H1 (cell line): ENCODE results near the gene RNFT2. TPM values are rescaled to one million over a fixed set of nuclear protein-coding genes. Genes with fewer than 3 reads are reported as not detected.
A peak's percentile ranks its signal among the peaks of the same experiment; 100 is the strongest.

Experiments
- CTCF ChIA-PET: fragments of 300-600 bp; sonication (Branson Sonifier 250); formaldehyde crosslinking; loops from one replicate; lab custom pipeline; 2021; ENCODE audit not compliant: partially characterized antibody; lab: Charles Lee
- POLR2A ChIA-PET: fragments of 300-600 bp; sonication (Branson Sonifier 250); formaldehyde crosslinking; loops from one replicate; lab custom pipeline; 2021; ENCODE audit warnings: inconsistent platforms; ENCODE audit not compliant: partially characterized antibody; lab: Charles Lee
- DNase-seq, 2 experiments: peaks; one replicate each; pipeline versions ENCODE4 v3.0.0 to v3.0.0-alpha.2; 2010 to 2022; ENCODE audit warnings: low spot score in 2 of 2, low read depth in 1 of 2, mixed read lengths in 1 of 2
- FAIRE-seq: peaks from 2 replicates; lab custom pipeline; 2011; peaks lifted over from hg19 to GRCh38; lab: Jason Lieb, UNC
- H2AFZ ChIP-seq: 2 replicates; pipeline ENCODE4 v1.8.1; 2012; ENCODE audit warnings: low read length, inconsistent platforms
- H2AK5ac ChIP-seq: 2 replicates; pipeline ENCODE4 v1.6.1; 2013; ENCODE audit warnings: low read depth, low read length
- H2BK120ac ChIP-seq: replicated peaks from 2 replicates; pipeline ENCODE3; 2013; ENCODE audit warnings: low read depth, low read length, inconsistent platforms
- H2BK12ac ChIP-seq: 2 replicates; pipeline ENCODE4 v1.6.1; 2013; ENCODE audit warnings: low read depth, low read length
- H2BK15ac ChIP-seq: 2 replicates; pipeline ENCODE4 v1.6.1; 2013; ENCODE audit warnings: low read length
- H2BK20ac ChIP-seq: 2 replicates; pipeline ENCODE4 v1.6.1; 2013; ENCODE audit warnings: low read length
- H2BK5ac ChIP-seq: 2 replicates; pipeline ENCODE4 v1.6.1; 2013; ENCODE audit warnings: low read depth, low read length
- H3K14ac ChIP-seq: 2 replicates; pipeline ENCODE4 v1.6.1; 2013; ENCODE audit warnings: inconsistent platforms; ENCODE audit not compliant: insufficient read length
- H3K18ac ChIP-seq: 2 replicates; pipeline ENCODE4 v1.6.1; 2013; ENCODE audit warnings: low read length; ENCODE audit errors: extremely low read depth
- H3K23ac ChIP-seq: 2 replicates; pipeline ENCODE4 v1.6.1; 2013; ENCODE audit warnings: inconsistent platforms; ENCODE audit not compliant: insufficient read length
- H3K23me2 ChIP-seq: 2 replicates; pipeline ENCODE4 v1.6.1; 2013; ENCODE audit warnings: low read depth, low read length
- H3K27ac ChIP-seq: 2 replicates; pipeline ENCODE4 v1.6.1; 2011; ENCODE audit warnings: low read depth, low read length, inconsistent platforms
- H3K27me3 ChIP-seq, 4 experiments: replicated peaks in 1 of 4; 1 replicate in 1 of 4; 2 replicates in 3 of 4; pipeline versions ENCODE4 v1.6.1 to v1.8.1; 2011 to 2013; ENCODE audit warnings: low read length in 3 of 4, mild to moderate bottlenecking in 3 of 4, inconsistent platforms in 2 of 4, mixed read lengths in 2 of 4, moderate library complexity in 1 of 4; ENCODE audit not compliant: control insufficient read depth in 3 of 4, insufficient read depth in 3 of 4; ENCODE audit errors: extremely low read depth in 1 of 4
- H3K36me3 ChIP-seq, 4 experiments: 2 replicates each; pipeline versions ENCODE4 v1.6.1 to v1.8.1; 2011 to 2013; ENCODE audit warnings: mild to moderate bottlenecking in 4 of 4, low read length in 3 of 4, moderate library complexity in 2 of 4, control low read depth in 1 of 4, inconsistent platforms in 1 of 4; ENCODE audit not compliant: insufficient read depth in 4 of 4, control insufficient read depth in 2 of 4
- H3K4ac ChIP-seq: replicated peaks from 2 replicates; pipeline ENCODE3; 2013; ENCODE audit warnings: low read length, low read depth, mixed read lengths, inconsistent platforms; ENCODE audit not compliant: insufficient read length
- H3K4me1 ChIP-seq, 4 experiments: replicated peaks in 1 of 4; 1 replicate in 1 of 4; 2 replicates in 3 of 4; pipeline versions ENCODE4 v1.6.1 to v1.8.1; 2011 to 2013; ENCODE audit warnings: low read length in 3 of 4, inconsistent platforms in 2 of 4, mixed read lengths in 1 of 4; ENCODE audit not compliant: insufficient read depth in 4 of 4, control insufficient read depth in 3 of 4
- H3K4me2 ChIP-seq, 2 experiments: 2 replicates each; pipeline versions ENCODE4 v1.6.1 to v1.8.1; 2011 to 2013; ENCODE audit warnings: low read depth in 2 of 2, low read length in 2 of 2, control low read depth in 1 of 2, inconsistent platforms in 1 of 2, mild to moderate bottlenecking in 1 of 2; ENCODE audit not compliant: insufficient read depth in 1 of 2
- H3K4me3 ChIP-seq, 4 experiments: fragments of 200-600, 300-600 bp in 1 of 4; sonication (generic), shearing (Covaris generic), sonication (Bioruptor Twin) in 1 of 4; 2 replicates each; pipeline versions ENCODE4 v1.5.1 to v1.8.1; 2011 to 2016; ENCODE audit warnings: low read length in 4 of 4, low read depth in 3 of 4, control low read depth in 2 of 4, inconsistent platforms in 2 of 4, mild to moderate bottlenecking in 2 of 4, mixed read lengths in 1 of 4, moderate library complexity in 1 of 4; ENCODE audit not compliant: insufficient read depth in 2 of 4; ENCODE audit errors: extremely low read depth in 1 of 4
- H3K56ac ChIP-seq: replicated peaks from 2 replicates; pipeline ENCODE3; 2013; ENCODE audit warnings: low read depth, mild to moderate bottlenecking, mixed read lengths, low read length, inconsistent platforms; ENCODE audit not compliant: insufficient read length
- H3K79me1 ChIP-seq: 2 replicates; pipeline ENCODE4 v1.6.1; 2013; ENCODE audit warnings: low read depth, low read length, control low read depth
- H3K79me2 ChIP-seq, 2 experiments: 2 replicates each; pipeline versions ENCODE4 v1.6.1 to v1.8.1; 2012 to 2013; ENCODE audit warnings: low read length in 2 of 2, mild to moderate bottlenecking in 2 of 2, inconsistent platforms in 1 of 2; ENCODE audit not compliant: insufficient read depth in 2 of 2, control insufficient read depth in 1 of 2
- H3K9ac ChIP-seq, 4 experiments: replicated peaks in 1 of 4; 1 replicate in 1 of 4; 2 replicates in 3 of 4; pipeline versions ENCODE4 v1.6.1 to v1.8.1; 2011 to 2013; ENCODE audit warnings: low read depth in 3 of 4, low read length in 3 of 4, control low read depth in 2 of 4, mild to moderate bottlenecking in 2 of 4, moderate library complexity in 2 of 4, inconsistent platforms in 1 of 4; ENCODE audit errors: extremely low read depth in 1 of 4
- H3K9me3 ChIP-seq, 2 experiments: 2 replicates each; pipeline versions ENCODE4 v1.6.1 to v1.8.1; 2012 to 2013; ENCODE audit warnings: mild to moderate bottlenecking in 2 of 2, moderate library complexity in 2 of 2, control low read depth in 1 of 2, inconsistent platforms in 1 of 2, low read depth in 1 of 2, low read length in 1 of 2, mixed read lengths in 1 of 2; ENCODE audit not compliant: insufficient read depth in 2 of 2
- H4K20me1 ChIP-seq, 2 experiments: replicated peaks in 1 of 2; 2 replicates each; pipeline versions ENCODE3 to v1.8.1; 2011 to 2013; ENCODE audit warnings: inconsistent platforms in 2 of 2, low read length in 2 of 2, mild to moderate bottlenecking in 1 of 2; ENCODE audit not compliant: insufficient read depth in 2 of 2, control insufficient read depth in 1 of 2
- H4K5ac ChIP-seq: 2 replicates; pipeline ENCODE4 v1.6.1; 2013; ENCODE audit warnings: low read length, low read depth, mixed read lengths, inconsistent platforms; ENCODE audit not compliant: insufficient read length
- H4K8ac ChIP-seq: 2 replicates; pipeline ENCODE4 v1.8.0; 2013; ENCODE audit warnings: mild to moderate bottlenecking, moderate library complexity, low read length, inconsistent platforms; ENCODE audit not compliant: insufficient read depth; ENCODE audit errors: extremely low read depth
- H4K91ac ChIP-seq: replicated peaks from 2 replicates; pipeline ENCODE3; 2013; ENCODE audit warnings: low read length, mixed read lengths, inconsistent platforms; ENCODE audit not compliant: insufficient read length
- CHD1 ChIP-seq: IDR thresholded peaks from 2 replicates; pipeline ENCODE4 v1.6.1; 2012; ENCODE audit warnings: low read depth, low read length, improper control_type of control experiment
- CHD2 ChIP-seq: IDR thresholded peaks from 2 replicates; pipeline ENCODE4 v1.6.1; 2012; ENCODE audit warnings: low read length, improper control_type of control experiment
- KDM4A ChIP-seq: IDR thresholded peaks from one replicate; pipeline ENCODE4 v1.7.1; 2012; ENCODE audit warnings: low read depth, mild to moderate bottlenecking, moderate library complexity, low read length, inconsistent platforms; ENCODE audit not compliant: severe bottlenecking
- KDM5A ChIP-seq: fragments of 200-600 bp; IDR thresholded peaks from 2 replicates; pipeline ENCODE4 v1.7.1; 2012; ENCODE audit warnings: mild to moderate bottlenecking, low read length, inconsistent platforms, mixed read lengths
- NRF1 ChIP-seq: IDR thresholded peaks from 2 replicates; pipeline ENCODE4 v1.6.1; 2011; ENCODE audit warnings: mild to moderate bottlenecking, low read depth, low read length, improper control_type of control experiment
- SIN3A ChIP-seq, 2 experiments: IDR thresholded peaks in 1 of 2; conservative IDR thresholded peaks in 1 of 2; 2 replicates each; pipeline ENCODE4 v1.6.1; 2011 to 2012; ENCODE audit warnings: low read length in 2 of 2, improper control_type of control experiment in 1 of 2, low read depth in 1 of 2, mild to moderate bottlenecking in 1 of 2
- SP4 ChIP-seq: IDR thresholded peaks from 2 replicates; pipeline ENCODE4 v1.6.1; 2012; ENCODE audit warnings: low read length, inconsistent platforms
- SUZ12 ChIP-seq: fragments of 200-600 bp; sonication (generic); IDR thresholded peaks from 2 replicates; pipeline ENCODE4 v1.6.1; 2012; ENCODE audit warnings: mild to moderate bottlenecking, inconsistent platforms, low read length, moderate library complexity, mixed read lengths
- TAF1 ChIP-seq: IDR thresholded peaks from 2 replicates; pipeline ENCODE4 v1.6.1; 2011; ENCODE audit warnings: mild to moderate bottlenecking, low read depth, low read length
- ZNF274 ChIP-seq: IDR thresholded peaks from 2 replicates; pipeline ENCODE4 v1.7.0; 2012; ENCODE audit warnings: low read length, borderline replicate concordance; ENCODE audit errors: extremely low read depth
- WGBS, 2 experiments: shearing (Covaris generic) in 1 of 2; methylation state at CpG; one replicate each; pipeline versions ENCODE4 v1.1.6 to v1.1.7; 2013 to 2015; ENCODE audit warnings: low lambda C conversion rate in 2 of 2, mixed read lengths in 2 of 2, inconsistent platforms in 1 of 2, low coverage in 1 of 2, missing lambda C conversion rate in 1 of 2; ENCODE audit not compliant: insufficient replicate concordance in 2 of 2, insufficient coverage in 1 of 2, insufficient read length in 1 of 2; ENCODE audit errors: extremely low coverage in 1 of 2, missing lambda C conversion rate in 1 of 2; 5-methylcytosine and 5-hydroxymethylcytosine counted together
- polyA plus RNA-seq, 7 experiments: library from polyadenylated mRNA; depleted of rRNA in 3 of 7; stranded (reverse) in 5 of 7; unstranded in 2 of 7; fragments of >200 nt in 5 of 7; fragments of 200-250 nt in 2 of 7; gene quantifications; 1 replicate in 5 of 7; 2 replicates in 1 of 7; 4 replicates in 1 of 7; pipeline versions ENCODE4 v1.2.1 to v1.2.3, GENCODE V29; 2011 to 2013; ENCODE audit warnings: missing spikeins in 2 of 7, mixed read lengths in 2 of 7
- total RNA-seq: library from RNA; stranded (reverse); fragmentation: NEBNext Ultra II Directional; extraction: Animal tissue kit (Norgen Biotek cat#: 25700); gene quantifications from 2 replicates; pipeline ENCODE4 v1.2.1, GENCODE V29; 2021
- TF ChIP-seq, protein P1 (sequence below): IDR thresholded peaks from 2 replicates; pipeline ENCODE4 v1.6.1; 2012; ENCODE audit warnings: inconsistent platforms
- TF ChIP-seq, protein P2 (sequence below): IDR thresholded peaks from 2 replicates; pipeline ENCODE4 v1.6.1; 2012; ENCODE audit warnings: inconsistent platforms

The RNFT2 gene
- total and polyA plus RNA-seq, 2 of the 8 experiments (the other 6 are each of a cell fraction or from before 2014, with no cell fraction given), result 14.2 to 33.1 TPM

DNA sequence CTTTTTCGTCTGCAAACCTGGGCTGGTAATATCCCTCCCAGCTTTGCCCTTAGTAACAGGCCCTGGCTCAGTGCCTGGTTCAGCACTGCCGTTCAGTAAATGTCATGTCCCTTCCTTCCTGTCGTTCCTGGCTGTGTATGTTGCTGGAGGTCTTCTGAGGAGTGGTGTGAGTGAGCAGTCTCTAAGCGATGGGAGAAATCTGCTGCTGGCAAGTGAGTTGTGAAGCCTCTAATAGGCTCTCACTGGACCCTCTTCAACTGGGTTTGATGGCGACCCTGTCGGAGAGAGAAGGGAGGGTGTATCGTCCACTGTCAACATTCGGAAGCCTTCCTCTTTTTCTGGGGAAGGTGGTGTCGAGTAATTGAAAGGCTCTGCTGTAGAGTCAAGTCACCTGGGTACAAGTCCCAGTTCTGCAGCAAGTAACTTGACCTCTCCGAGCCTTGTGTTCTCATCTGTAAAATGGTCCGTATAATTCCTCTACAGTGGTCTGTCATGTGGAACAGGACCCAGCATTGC lies 80.3 kb downstream of the RNFT2 start:
- H3K56ac ChIP-seq, result no peak overlapping the region
- H3K4me1 ChIP-seq, result peaks cover 1 to 7% (median 5%) of the 10 kb centered on the region in 4 experiments; a peak in 4 of 7 replicates
- H2BK12ac ChIP-seq, result no peak overlapping the region; the same call in 1 of the 2 replicates
- peak overlapping the region; percentile 98; the same call in 1 of the 2 replicates for H4K8ac ChIP-seq
- no peak overlapping the region for H3K18ac ChIP-seq
- H2BK15ac ChIP-seq, result no peak overlapping the region
- H3K23me2 ChIP-seq, result peaks cover 4% of the 10 kb centered on the region; the same call in 1 of the 2 replicates
- no peaks in the 10 kb centered on the region for H3K9me3 ChIP-seq
- no peaks in the 10 kb centered on the region; a peak in 2 of 8 replicates for H3K36me3 ChIP-seq
- 79% methylated on average over 11 of the region's 11 CpGs; no CpG with 5 or more reads in 1 of the 2 experiments for WGBS, 2 experiments
- DNase-seq (no peak), FAIRE-seq (no peak)
- ChIA-PET CTCF (interaction anchor here (0.6 kb wide), 1 partner anchor 170 kb away, joined by 3 read pairs; no protein-coding TSS in a partner anchor), POLR2A (interaction anchor here (0.7 to 1.0 kb wide), 4 partner anchors 8 to 324 kb away, joined by 3 to 4 read pairs (median 3); no protein-coding TSS in a partner anchor)
- H3K4ac ChIP-seq, result no peak overlapping the region
- H2BK20ac ChIP-seq, result no peak overlapping the region
- no peaks in the 10 kb centered on the region for H3K79me2 ChIP-seq
- no peak overlapping the region for H4K91ac ChIP-seq
- H2BK120ac ChIP-seq, result no peak overlapping the region
- H3K23ac ChIP-seq, result no peak overlapping the region
- H2AFZ ChIP-seq, result peak overlapping the region; percentile 99; the same call in 1 of the 2 replicates
- H3K4me3 ChIP-seq, result peak overlapping the region; percentile 83 to 96 (median 92)
- peak overlapping the region; percentile 17; the same call in 1 of the 2 replicates for H2AK5ac ChIP-seq
- H3K9ac ChIP-seq, result peak overlapping the region; percentile 84 to 98 (median 94)
- peak overlapping the region; percentile 91 to 97 for H3K4me2 ChIP-seq
- H3K79me1 ChIP-seq, result no peaks in the 10 kb centered on the region
- no peaks in the 10 kb centered on the region for H3K27me3 ChIP-seq
- H3K27ac ChIP-seq, result peak overlapping the region; percentile 94; the same call in 1 of the 2 replicates
- peak overlapping the region; percentile 82; the same call in 1 of the 2 replicates for H2BK5ac ChIP-seq
- H3K14ac ChIP-seq, result no peak overlapping the region
- no peak overlapping the region for H4K5ac ChIP-seq
- no peaks in the 10 kb centered on the region for H4K20me1 ChIP-seq
- TF ChIP-seq SIN3A (conservative IDR thresholded peaks at IDR 0.05 in 1 of 2, IDR thresholded peaks at IDR 0.05 in 1 of 2; ENCODE audit: low read depth in 1 of 2, low read length in 2 of 2), result no peak
- TF ChIP-seq KDM5A, result no peak
- TF ChIP-seq TAF1, result no peak
- no peak for TF ChIP-seq ZNF274
- TF ChIP-seq, protein P1, sequence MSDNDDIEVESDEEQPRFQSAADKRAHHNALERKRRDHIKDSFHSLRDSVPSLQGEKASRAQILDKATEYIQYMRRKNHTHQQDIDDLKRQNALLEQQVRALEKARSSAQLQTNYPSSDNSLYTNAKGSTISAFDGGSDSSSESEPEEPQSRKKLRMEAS, result no peak
- TF ChIP-seq NRF1, result no peak
- TF ChIP-seq, protein P2, sequence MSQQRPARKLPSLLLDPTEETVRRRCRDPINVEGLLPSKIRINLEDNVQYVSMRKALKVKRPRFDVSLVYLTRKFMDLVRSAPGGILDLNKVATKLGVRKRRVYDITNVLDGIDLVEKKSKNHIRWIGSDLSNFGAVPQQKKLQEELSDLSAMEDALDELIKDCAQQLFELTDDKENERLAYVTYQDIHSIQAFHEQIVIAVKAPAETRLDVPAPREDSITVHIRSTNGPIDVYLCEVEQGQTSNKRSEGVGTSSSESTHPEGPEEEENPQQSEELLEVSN, result no peak
- no peak for TF ChIP-seq SP4
- no peak for TF ChIP-seq KDM4A
- TF ChIP-seq CHD2, result no peak
- no peak for TF ChIP-seq SUZ12
- no peak for TF ChIP-seq CHD1
